ENCODE measurements around the gene GXYLT1.

DNA sequence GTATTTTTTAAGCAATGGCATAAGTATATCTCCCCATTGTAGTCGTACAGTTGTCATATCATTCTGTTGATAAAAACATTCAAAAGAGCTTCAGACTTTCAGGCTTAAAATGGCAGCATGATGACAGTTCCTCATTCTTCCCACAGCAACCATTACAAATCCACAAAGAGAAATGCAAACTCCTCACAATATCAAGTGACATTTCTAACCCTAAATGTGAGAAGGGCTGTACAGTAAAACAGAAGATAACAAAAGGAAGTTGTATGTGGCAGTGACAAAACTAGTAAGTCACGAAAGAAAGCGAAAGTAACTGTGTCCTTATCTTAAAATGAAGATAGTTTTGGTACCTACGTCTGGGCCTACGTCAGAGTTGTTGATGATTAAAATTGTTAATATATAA lies 46.7 kb downstream of the GXYLT1 start:
- TF ChIP-seq, protein P1, sequence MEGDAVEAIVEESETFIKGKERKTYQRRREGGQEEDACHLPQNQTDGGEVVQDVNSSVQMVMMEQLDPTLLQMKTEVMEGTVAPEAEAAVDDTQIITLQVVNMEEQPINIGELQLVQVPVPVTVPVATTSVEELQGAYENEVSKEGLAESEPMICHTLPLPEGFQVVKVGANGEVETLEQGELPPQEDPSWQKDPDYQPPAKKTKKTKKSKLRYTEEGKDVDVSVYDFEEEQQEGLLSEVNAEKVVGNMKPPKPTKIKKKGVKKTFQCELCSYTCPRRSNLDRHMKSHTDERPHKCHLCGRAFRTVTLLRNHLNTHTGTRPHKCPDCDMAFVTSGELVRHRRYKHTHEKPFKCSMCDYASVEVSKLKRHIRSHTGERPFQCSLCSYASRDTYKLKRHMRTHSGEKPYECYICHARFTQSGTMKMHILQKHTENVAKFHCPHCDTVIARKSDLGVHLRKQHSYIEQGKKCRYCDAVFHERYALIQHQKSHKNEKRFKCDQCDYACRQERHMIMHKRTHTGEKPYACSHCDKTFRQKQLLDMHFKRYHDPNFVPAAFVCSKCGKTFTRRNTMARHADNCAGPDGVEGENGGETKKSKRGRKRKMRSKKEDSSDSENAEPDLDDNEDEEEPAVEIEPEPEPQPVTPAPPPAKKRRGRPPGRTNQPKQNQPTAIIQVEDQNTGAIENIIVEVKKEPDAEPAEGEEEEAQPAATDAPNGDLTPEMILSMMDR (IDR thresholded peaks at IDR 0.05) = no peak
- TF ChIP-seq POLR2A (IDR thresholded peaks at IDR 0.05) = no peak
- no peak for TF ChIP-seq POLR2AphosphoS5 (IDR thresholded peaks at IDR 0.05)
- no peak for TF ChIP-seq EP300 (IDR thresholded peaks at IDR 0.05)
